BLaER1 treated with 17β-estradiol and CSF1 and Interleukin-3, amounts not matched to agents 10 nM and 100 nM (cell line): ENCODE measurements around the gene MOK.

Experiments used
- H3K27ac ChIP-seq, 11 experiments: shearing (Covaris generic); formaldehyde crosslinking; 2 replicates each; pipeline ENCODE4 v1.8.1; 2022
- H3K27me3 ChIP-seq, 11 experiments: shearing (Covaris generic); formaldehyde crosslinking; 2 replicates each; pipeline ENCODE4 v1.8.1; 2022
- H3K36me3 ChIP-seq, 11 experiments: shearing (Covaris generic); formaldehyde crosslinking; 2 replicates each; pipeline ENCODE4 v1.8.1; 2022
- H3K4me1 ChIP-seq, 10 experiments: shearing (Covaris generic); formaldehyde crosslinking; 2 replicates each; pipeline ENCODE4 v1.8.1; 2022
- H3K4me2 ChIP-seq, 11 experiments: shearing (Covaris generic); formaldehyde crosslinking; 2 replicates each; pipeline ENCODE4 v1.8.1; 2022
- H3K4me3 ChIP-seq, 10 experiments: shearing (Covaris generic); formaldehyde crosslinking; 2 replicates each; pipeline ENCODE4 v1.8.1; 2022
- H3K9ac ChIP-seq, 11 experiments: shearing (Covaris generic); formaldehyde crosslinking; 2 replicates each; pipeline ENCODE4 v1.8.1; 2022
- H3K9me3 ChIP-seq, 11 experiments: shearing (Covaris generic); formaldehyde crosslinking; replicated peaks in 1 of 11; 2 replicates each; pipeline ENCODE4 v1.8.1; 2022
- H4K20me1 ChIP-seq, 11 experiments: shearing (Covaris generic); formaldehyde crosslinking; 2 replicates each; pipeline ENCODE4 v1.8.1; 2022
- Cebpa-rat ChIP-seq, 11 experiments: shearing (Covaris generic); IDR thresholded peaks; 2 replicates each; pipeline ENCODE4 v1.8.1; 2022

MOK gene

DNA sequence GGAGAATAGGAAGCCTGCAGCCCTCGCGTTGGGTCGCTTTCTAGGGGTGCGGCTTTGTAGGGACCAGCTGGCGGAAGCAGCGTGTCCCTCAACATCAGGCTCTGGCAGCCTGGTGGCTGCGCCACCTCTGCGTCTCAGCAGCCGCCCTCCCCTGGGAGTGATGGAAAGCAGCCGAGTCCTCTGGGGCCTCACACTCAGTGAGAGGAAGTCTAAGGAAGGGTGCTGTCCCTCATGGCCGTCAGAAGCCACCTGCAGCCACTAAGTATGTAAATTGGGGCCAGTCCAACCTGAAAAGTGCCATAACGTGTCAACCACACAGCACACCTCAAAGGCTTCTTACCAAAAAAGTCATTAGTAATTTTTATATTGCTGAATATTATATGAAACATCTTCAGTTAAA, 84.9 kb downstream of the MOK start:
- Histone ChIP-seq H3K4me1 (peaks cover 38 to 66% (median 62%) of the 10 kb centered on the region in 10 experiments), H3K4me3 (no peak overlapping the region), H3K9me3 (no peaks in the 10 kb centered on the region), H3K27me3 (no peaks in the 10 kb centered on the region), H3K27ac (peak overlapping the region in 3 of 11 experiments; percentile 30 to 33 (median 33); a peak in 2 of 22 replicates), H3K9ac (peak overlapping the region in 3 of 11 experiments; percentile 12 to 37 (median 26); a peak in 1 of 22 replicates), H4K20me1 (peaks cover 52 to 80% (median 66%) of the 10 kb centered on the region in 11 experiments), H3K36me3 (peaks cover 0 to 56% (median 17%) of the 10 kb centered on the region in 11 experiments; a peak in 14 of 22 replicates), H3K4me2 (peak overlapping the region; percentile 25 to 83 (median 63))
- no peak for TF ChIP-seq Cebpa-rat (IDR thresholded peaks at IDR 0.05)

DNA sequence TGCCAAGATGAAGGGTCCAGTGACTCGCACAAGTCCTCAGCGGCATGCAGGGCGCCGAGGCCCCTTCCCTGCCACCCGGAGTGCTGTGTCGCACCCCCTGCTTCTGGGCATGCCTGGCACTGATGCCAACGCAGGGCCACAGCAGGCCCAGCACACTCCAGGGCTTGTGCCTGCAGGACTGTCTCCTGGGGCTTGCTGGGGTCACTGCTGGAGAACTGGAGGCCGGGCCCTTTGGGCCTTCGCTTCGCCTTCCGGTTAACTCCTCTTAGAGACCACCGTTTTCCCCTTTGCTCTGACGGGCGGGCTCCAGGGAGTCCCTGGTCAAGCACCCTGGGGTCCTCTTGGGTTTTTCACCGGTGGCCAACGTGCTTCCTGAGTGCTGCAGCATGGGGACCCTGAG, 85.6 kb downstream of the MOK start:
- Histone ChIP-seq H3K4me2 (peak overlapping the region; percentile 25 to 83 (median 63)), H4K20me1 (peaks cover 52 to 86% (median 72%) of the 10 kb centered on the region in 11 experiments), H3K27ac (peak overlapping the region in 3 of 11 experiments; percentile 30 to 33 (median 33); a peak in 3 of 22 replicates), H3K4me1 (peaks cover 40 to 67% (median 64%) of the 10 kb centered on the region in 10 experiments), H3K36me3 (peaks cover 0 to 58% (median 17%) of the 10 kb centered on the region in 11 experiments; a peak in 14 of 22 replicates), H3K9me3 (no peaks in the 10 kb centered on the region), H3K4me3 (no peak overlapping the region), H3K9ac (peak overlapping the region in 4 of 11 experiments; percentile 12 to 42 (median 32); a peak in 3 of 22 replicates), H3K27me3 (no peaks in the 10 kb centered on the region)
- TF ChIP-seq Cebpa-rat (IDR thresholded peaks at IDR 0.05): no peak

DNA sequence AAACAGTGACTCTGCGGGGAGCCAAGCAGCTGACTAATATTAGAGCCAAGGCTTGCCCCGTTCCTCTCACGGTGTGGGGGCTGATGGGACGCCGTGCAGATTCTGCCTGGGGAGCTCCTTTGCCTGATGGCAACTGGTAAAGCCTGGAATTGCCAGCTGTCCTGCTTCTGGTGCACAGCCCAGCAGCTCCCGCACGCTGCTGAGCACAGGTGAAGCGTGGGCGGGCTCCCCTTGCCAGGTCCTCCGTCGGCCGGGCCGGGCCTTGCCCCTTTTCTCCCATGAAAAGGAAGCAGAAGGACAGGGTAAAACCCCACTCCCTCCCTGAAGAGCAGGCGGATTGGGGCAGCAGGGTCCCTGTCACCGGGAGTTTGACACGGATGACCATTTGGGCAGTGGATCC, 86.3 kb downstream of the MOK start:
- Histone ChIP-seq H3K9me3 (no peaks in the 10 kb centered on the region), H4K20me1 (peaks cover 58 to 92% (median 78%) of the 10 kb centered on the region in 11 experiments), H3K27ac (no peak overlapping the region), H3K4me3 (no peak overlapping the region), H3K4me2 (peak overlapping the region in 9 of 11 experiments; percentile 25 to 83 (median 72); a peak in 17 of 22 replicates), H3K4me1 (peaks cover 40 to 67% (median 65%) of the 10 kb centered on the region in 10 experiments), H3K27me3 (no peaks in the 10 kb centered on the region), H3K9ac (peak overlapping the region in 2 of 11 experiments; percentile 26 to 37; a peak in 2 of 22 replicates), H3K36me3 (peaks cover 0 to 59% (median 21%) of the 10 kb centered on the region in 11 experiments; a peak in 17 of 22 replicates)
- TF ChIP-seq Cebpa-rat (IDR thresholded peaks at IDR 0.05): no peak

DNA sequence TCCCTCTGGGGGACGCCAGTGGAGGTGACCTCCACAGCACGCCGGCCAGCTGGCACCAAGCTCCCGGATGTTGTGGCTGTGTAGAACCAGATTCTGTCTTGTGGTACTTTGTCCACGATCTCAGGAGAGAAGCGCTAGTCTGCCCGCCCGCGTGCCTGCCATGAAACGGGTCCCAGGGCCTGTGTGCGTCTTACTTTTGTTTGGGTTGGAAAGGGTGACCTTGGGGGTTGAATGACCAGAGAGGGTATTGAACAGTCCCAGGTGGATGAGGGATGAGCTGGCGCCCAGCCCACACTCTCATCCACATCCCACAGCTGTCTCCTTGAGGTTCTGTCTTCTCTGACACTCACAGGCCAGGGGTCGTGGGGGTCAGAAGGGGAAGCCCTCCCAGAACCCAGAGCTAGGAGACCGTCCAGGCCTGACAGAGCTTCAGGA, 87.0 kb downstream of the MOK start:
- no peaks in the 10 kb centered on the region for H3K9me3 ChIP-seq
- H3K36me3 ChIP-seq: peaks cover 0 to 61% (median 22%) of the 10 kb centered on the region in 11 experiments; a peak in 19 of 22 replicates
- H3K4me2 ChIP-seq: peak overlapping the region in 8 of 11 experiments; percentile 27 to 83 (median 68); a peak in 12 of 22 replicates
- no peak overlapping the region for H3K4me3 ChIP-seq
- no peak overlapping the region for H3K27ac ChIP-seq
- TF ChIP-seq Cebpa-rat (IDR thresholded peaks at IDR 0.05): no peak
- H3K9ac ChIP-seq: no peak overlapping the region; a peak in 1 of 22 replicates
- peaks cover 62 to 99% (median 84%) of the 10 kb centered on the region in 11 experiments for H4K20me1 ChIP-seq
- H3K27me3 ChIP-seq: no peaks in the 10 kb centered on the region
- peaks cover 40 to 68% (median 65%) of the 10 kb centered on the region in 10 experiments for H3K4me1 ChIP-seq

DNA sequence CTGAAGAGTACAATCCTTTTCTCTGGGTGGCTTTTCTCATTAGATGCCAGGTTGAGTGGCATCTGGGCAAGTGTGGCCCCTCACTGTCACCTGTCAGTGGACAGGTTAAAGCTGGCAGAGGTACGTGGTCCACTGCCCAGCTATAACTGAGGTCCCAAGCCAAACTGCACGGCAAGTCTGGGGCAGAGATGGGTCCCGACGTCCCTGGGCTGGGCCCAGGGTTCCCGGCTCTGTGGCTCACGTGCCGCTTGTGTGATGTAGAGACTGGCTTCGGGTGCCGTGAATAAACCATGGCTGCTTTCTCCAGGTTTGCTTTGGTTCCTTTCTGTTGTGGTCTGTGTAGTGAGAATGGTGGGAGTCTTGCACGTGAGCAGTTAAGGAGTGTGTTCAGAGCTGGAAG, 87.6 kb downstream of the MOK start:
- no peaks in the 10 kb centered on the region for H3K9me3 ChIP-seq
- H3K4me3 ChIP-seq: no peak overlapping the region
- no peak overlapping the region for H3K27ac ChIP-seq
- H3K36me3 ChIP-seq: peaks cover under 1 to 61% (median 18%) of the 10 kb centered on the region in 11 experiments; a peak in 21 of 22 replicates
- H3K4me1 ChIP-seq: peaks cover 40 to 68% (median 65%) of the 10 kb centered on the region in 10 experiments
- peaks cover 63 to 99% (median 90%) of the 10 kb centered on the region in 11 experiments for H4K20me1 ChIP-seq
- no peak for TF ChIP-seq Cebpa-rat (IDR thresholded peaks at IDR 0.05)
- H3K4me2 ChIP-seq: peak overlapping the region in 8 of 11 experiments; percentile 27 to 83 (median 68); a peak in 14 of 22 replicates
- no peak overlapping the region for H3K9ac ChIP-seq
- H3K27me3 ChIP-seq: no peaks in the 10 kb centered on the region

DNA sequence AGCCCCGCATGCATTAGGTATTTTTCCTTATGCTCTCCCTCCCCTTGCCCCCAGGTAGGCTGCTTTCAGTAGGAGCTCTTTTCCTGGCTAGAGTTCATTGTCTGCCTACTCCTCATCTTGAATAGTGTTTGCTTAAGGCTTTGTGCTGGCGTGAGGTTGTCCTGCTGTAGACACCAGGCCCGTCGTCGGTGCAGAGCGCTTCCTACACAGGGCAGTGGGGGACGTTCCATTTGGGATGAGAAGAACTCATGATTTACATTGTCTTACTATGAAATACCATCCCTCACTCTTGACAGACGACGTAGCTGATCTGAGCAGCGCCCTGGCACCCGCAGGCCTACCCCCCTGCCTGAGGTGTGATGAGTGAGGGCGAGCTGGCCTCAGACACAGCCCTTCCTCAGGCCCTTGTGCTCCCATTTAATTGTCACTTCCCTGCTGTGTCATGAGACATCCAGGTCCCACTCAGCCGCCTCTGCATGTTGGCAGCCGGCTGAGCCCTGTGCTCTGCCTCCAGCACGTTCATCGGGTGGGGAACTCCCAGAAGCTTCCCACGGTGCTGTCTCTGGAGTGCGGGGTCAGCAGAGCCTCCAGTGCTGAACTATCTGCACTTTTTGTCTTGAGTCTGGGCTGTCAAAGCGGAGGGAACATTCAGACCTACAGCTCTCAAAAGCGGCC, 89.3 kb downstream of the MOK start:
- Histone ChIP-seq H3K9me3 (no peaks in the 10 kb centered on the region), H3K4me3 (no peak overlapping the region), H3K27ac (peak overlapping the region in 5 of 11 experiments; percentile 27 to 50 (median 40); a peak in 10 of 22 replicates), H4K20me1 (peaks cover 76 to 100% (median 93%) of the 10 kb centered on the region in 11 experiments), H3K4me1 (peaks cover 35 to 59% (median 58%) of the 10 kb centered on the region in 10 experiments), H3K9ac (peak overlapping the region in 8 of 11 experiments; percentile 10 to 53 (median 37); a peak in 11 of 22 replicates), H3K36me3 (peaks cover 16 to 64% (median 35%) of the 10 kb centered on the region in 11 experiments), H3K4me2 (peak overlapping the region; percentile 34 to 83 (median 61)), H3K27me3 (no peaks in the 10 kb centered on the region)
- TF ChIP-seq Cebpa-rat (IDR thresholded peaks at IDR 0.05): no peak

DNA sequence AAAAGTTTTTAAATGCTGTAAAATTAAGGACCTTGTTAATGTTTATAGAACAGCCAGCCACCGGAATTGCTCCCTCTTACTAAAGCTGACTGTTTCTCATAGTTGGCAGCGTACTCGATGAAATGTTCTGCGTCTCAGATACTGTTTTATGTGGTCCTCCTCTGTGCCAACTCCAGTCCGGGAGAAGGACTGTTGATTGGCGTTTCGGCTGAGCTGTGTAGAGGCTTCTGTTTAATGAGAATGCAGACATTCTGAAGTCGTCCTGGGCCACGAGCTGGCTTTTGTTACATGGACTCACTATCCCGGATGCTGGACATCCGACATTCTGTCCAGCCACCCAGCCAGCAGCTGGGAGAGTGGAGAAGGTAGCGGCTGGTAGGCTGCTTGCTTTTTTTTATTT, 89.9 kb downstream of the MOK start:
- Histone ChIP-seq H3K36me3 (peaks cover 21 to 68% (median 38%) of the 10 kb centered on the region in 11 experiments), H3K4me2 (peak overlapping the region; percentile 34 to 83 (median 61); a peak in 21 of 22 replicates), H3K4me1 (peaks cover 29 to 56% (median 52%) of the 10 kb centered on the region in 10 experiments), H3K9ac (peak overlapping the region in 2 of 11 experiments; percentile 36 to 45; a peak in 1 of 22 replicates), H3K4me3 (no peak overlapping the region), H3K27me3 (no peaks in the 10 kb centered on the region), H3K9me3 (no peaks in the 10 kb centered on the region), H4K20me1 (peaks cover 74 to 99% (median 89%) of the 10 kb centered on the region in 11 experiments), H3K27ac (peak overlapping the region in 1 of 11 experiments; percentile 44; a peak in 2 of 22 replicates)
- no peak for TF ChIP-seq Cebpa-rat (IDR thresholded peaks at IDR 0.05)

DNA sequence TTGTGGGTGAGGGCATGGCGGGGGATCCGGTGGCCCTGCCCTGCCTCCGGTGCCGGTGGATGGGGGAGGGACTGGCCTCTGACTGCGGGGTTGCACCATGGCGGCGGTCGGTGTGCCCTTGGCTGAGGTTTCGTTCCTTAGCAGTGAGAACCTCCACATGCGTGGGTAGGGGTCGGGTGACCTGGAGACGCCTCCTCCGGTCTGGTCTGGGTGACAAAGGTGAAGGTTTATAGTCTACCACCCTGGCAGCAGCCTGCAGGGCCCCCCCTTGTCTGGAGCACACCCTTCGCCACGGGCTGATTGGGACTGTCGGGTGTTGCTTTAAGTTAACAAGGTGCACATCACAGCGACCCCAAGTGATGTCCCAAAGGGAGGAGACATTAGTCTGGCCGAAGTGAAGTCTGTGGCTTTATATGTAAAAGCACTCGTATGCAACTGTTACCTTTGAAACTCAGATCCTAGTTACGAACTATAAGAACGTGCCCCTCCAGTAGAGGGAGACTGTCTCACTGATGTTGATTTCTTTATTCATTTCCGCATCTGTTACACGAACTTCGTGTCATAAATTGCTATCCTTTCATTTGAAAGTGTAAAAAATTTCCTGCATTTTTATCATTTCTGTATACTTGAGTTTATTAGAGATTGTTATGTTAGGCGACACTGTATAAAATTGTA, 90.8 kb downstream of the MOK start:
- Histone ChIP-seq H3K27ac (no peak overlapping the region), H3K27me3 (no peaks in the 10 kb centered on the region), H3K4me3 (no peak overlapping the region), H3K36me3 (peaks cover 30 to 68% (median 48%) of the 10 kb centered on the region in 11 experiments), H3K9me3 (no peaks in the 10 kb centered on the region), H3K9ac (no peak overlapping the region), H3K4me1 (peaks cover 19 to 46% (median 42%) of the 10 kb centered on the region in 10 experiments), H3K4me2 (no peak overlapping the region), H4K20me1 (peaks cover 65 to 99% (median 83%) of the 10 kb centered on the region in 11 experiments)
- no peak for TF ChIP-seq Cebpa-rat (IDR thresholded peaks at IDR 0.05)
